Nephron progenitor cell (in vitro differentiated cells): Measurements from ENCODE around the gene SSRP1.

ENCODE experiments used
- DNase-seq: peaks from one replicate; pipeline ENCODE4 v3.0.0; 2021
- H3K27ac Mint-ChIP-seq: 2 replicates; pipeline ENCODE4 v1.8.0; 2021; ENCODE audit warnings: mild to moderate bottlenecking, moderate library complexity, mixed read lengths
- H3K27me3 Mint-ChIP-seq: 2 replicates; pipeline ENCODE4 v1.8.0; 2021; ENCODE audit warnings: mild to moderate bottlenecking, low read depth, mixed read lengths; ENCODE audit not compliant: poor library complexity
- H3K36me3 Mint-ChIP-seq: 2 replicates; pipeline ENCODE4 v1.8.0; 2021; ENCODE audit warnings: low read depth, mixed read lengths
- H3K4me1 Mint-ChIP-seq: 2 replicates; pipeline ENCODE4 v1.8.0; 2021; ENCODE audit warnings: mixed read lengths
- H3K4me3 Mint-ChIP-seq: 2 replicates; pipeline ENCODE4 v1.8.0; 2021; ENCODE audit warnings: mild to moderate bottlenecking, moderate library complexity, mixed read lengths
- H3K9me3 Mint-ChIP-seq: 2 replicates; pipeline ENCODE4 v1.8.0; 2021; ENCODE audit warnings: mild to moderate bottlenecking, moderate library complexity, mixed read lengths
- TF ChIP-seq, protein P1 (sequence below): fragments of 200-600 bp; sonication (generic); IDR thresholded peaks from 2 replicates; pipeline ENCODE4 v1.5.0; 2021; ENCODE audit warnings: antibody characterized with exemption

SSRP1 gene

DNA sequence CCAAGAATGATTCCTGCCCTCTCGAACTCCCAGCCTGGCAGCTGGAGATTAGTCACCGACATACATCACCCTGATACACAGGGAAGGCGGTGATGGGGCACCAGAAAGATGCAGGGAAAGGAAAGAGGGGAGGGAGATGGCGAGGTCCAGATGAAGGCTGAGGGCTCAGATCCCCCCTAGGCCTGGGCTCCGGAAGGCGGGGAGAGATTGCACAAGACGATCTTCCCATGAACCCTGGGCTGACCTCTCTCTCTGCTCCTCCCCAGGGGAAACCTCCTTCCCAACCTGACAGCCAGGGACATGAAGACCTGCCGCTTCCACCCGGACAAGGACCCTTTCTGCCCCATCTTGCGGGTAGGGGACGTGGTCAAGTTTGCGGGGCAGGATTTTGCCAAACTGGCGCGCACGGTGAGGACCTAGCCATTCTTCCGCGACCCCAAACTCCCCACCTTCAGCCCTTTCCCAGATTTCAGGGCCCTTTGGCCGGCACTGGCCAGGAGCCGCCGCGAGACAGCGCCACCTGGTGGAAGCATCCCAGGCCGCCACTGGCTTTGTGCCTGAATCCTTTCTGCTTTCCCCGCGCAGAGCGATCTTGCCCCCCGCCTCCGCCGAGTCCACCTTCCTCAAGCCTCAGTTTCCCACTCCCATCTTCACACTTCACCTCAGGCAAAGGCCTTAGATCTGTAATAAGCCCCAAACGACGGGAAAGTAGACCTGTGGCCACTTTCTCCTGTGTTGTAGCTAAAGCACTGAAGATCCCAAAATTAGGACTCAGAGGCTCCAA is 14.0 kb upstream of the SSRP1 start:
- Mint-ChIP-seq H3K9me3 (peaks cover 21% of the 10 kb centered on the region), H3K4me1 (peaks cover 83% of the 10 kb centered on the region), H3K36me3 (peaks cover 8% of the 10 kb centered on the region), H3K4me3 (peak overlapping the region; percentile 44), H3K27ac (no peak overlapping the region), H3K27me3 (peaks cover 7% of the 10 kb centered on the region)
- peak; percentile 92 for DNase-seq
- TF ChIP-seq, protein P1, sequence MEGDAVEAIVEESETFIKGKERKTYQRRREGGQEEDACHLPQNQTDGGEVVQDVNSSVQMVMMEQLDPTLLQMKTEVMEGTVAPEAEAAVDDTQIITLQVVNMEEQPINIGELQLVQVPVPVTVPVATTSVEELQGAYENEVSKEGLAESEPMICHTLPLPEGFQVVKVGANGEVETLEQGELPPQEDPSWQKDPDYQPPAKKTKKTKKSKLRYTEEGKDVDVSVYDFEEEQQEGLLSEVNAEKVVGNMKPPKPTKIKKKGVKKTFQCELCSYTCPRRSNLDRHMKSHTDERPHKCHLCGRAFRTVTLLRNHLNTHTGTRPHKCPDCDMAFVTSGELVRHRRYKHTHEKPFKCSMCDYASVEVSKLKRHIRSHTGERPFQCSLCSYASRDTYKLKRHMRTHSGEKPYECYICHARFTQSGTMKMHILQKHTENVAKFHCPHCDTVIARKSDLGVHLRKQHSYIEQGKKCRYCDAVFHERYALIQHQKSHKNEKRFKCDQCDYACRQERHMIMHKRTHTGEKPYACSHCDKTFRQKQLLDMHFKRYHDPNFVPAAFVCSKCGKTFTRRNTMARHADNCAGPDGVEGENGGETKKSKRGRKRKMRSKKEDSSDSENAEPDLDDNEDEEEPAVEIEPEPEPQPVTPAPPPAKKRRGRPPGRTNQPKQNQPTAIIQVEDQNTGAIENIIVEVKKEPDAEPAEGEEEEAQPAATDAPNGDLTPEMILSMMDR, result peak; percentile 83

- Mint-ChIP-seq H3K4me3 (no peak overlapping the region), H3K36me3 (peaks cover 8% of the 10 kb centered on the region), H3K27me3 (peaks cover 4% of the 10 kb centered on the region), H3K27ac (peak overlapping the region; percentile 25), H3K4me1 (peaks cover 81% of the 10 kb centered on the region), H3K9me3 (peaks cover 21% of the 10 kb centered on the region)
- TF ChIP-seq, protein P1, result no peak
- no peak for DNase-seq
Observed at GRCh38 chr11:57348636-57349313, 13.1 kb upstream of the SSRP1 start.

GRCh38 chr11:57348052-57348451 is 12.4 kb upstream of the SSRP1 start:
- Mint-ChIP-seq H3K36me3 (peaks cover 8% of the 10 kb centered on the region), H3K4me1 (peaks cover 81% of the 10 kb centered on the region), H3K9me3 (peaks cover 21% of the 10 kb centered on the region), H3K27ac (peak overlapping the region; percentile 74), H3K27me3 (peaks cover 4% of the 10 kb centered on the region), H3K4me3 (no peak overlapping the region)
- DNase-seq, result no peak
- TF ChIP-seq, protein P1, result no peak

DNA sequence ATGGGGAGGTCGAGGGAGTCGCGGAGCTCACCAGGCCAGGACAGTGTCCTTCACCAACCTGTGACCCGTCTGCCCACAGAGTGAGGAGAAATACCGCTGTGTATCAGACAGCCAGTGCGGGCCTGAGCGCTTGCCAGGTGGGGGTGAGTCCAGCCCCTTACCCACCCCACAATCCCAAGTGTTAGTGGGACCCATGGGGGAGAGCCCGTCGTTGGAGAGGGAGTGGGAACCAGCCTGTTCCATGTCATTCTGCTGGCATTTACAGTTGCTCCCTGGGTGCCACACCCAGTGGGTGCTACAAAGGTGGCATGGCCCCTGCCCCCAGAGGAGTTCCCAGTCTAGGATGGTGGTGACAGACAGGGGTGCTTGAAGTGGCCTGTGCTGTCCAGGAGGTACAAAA is 11.6 kb upstream of the SSRP1 start:
- Mint-ChIP-seq H3K36me3 (peaks cover 8% of the 10 kb centered on the region), H3K27me3 (peaks cover 4% of the 10 kb centered on the region), H3K27ac (peak overlapping the region; percentile 74), H3K9me3 (peaks cover 17% of the 10 kb centered on the region), H3K4me1 (peaks cover 81% of the 10 kb centered on the region), H3K4me3 (peak overlapping the region; percentile 46)
- TF ChIP-seq, protein P1, result no peak
- no peak for DNase-seq

DNA sequence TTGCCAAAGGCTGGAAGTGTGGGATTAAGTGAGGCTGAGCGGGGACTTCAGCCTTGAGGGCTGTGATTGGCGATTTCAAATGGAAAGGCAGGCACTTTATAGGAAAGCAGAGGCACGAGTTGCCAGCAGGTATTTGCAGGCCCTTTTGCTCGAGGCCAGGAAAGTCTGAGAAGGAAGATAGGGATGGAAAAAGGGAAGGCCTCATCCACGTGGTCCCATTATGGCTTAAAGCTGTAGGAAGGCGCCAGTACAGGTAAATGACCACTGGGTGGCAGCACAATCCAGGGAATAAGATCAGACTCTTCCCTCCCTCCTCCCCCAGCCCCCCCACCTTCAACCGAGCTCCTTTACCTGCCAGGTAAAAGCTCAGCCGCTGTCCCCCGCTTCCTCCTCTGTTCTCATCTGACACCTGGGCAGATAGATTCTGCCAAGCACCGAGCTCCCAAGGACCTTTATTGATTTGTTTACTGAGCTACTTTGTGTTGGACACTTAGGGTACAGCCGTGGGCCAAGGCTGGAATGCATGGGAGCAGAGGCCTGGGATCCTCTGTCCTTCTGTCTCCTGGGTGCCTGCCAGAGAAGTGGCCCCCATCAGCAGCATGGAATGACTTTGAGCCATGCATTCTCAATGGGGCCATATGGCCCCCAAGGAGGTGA is 10.0 kb upstream of the SSRP1 start:
- DNase-seq, result peak; percentile 79
- TF ChIP-seq, protein P1, result peak; percentile 69
- Mint-ChIP-seq H3K27me3 (peaks cover 4% of the 10 kb centered on the region), H3K9me3 (peaks cover 10% of the 10 kb centered on the region), H3K4me1 (peaks cover 87% of the 10 kb centered on the region), H3K27ac (no peak overlapping the region), H3K4me3 (no peak overlapping the region), H3K36me3 (no peaks in the 10 kb centered on the region)
